ENCODE data around the gene EFCAB9.

DNA sequence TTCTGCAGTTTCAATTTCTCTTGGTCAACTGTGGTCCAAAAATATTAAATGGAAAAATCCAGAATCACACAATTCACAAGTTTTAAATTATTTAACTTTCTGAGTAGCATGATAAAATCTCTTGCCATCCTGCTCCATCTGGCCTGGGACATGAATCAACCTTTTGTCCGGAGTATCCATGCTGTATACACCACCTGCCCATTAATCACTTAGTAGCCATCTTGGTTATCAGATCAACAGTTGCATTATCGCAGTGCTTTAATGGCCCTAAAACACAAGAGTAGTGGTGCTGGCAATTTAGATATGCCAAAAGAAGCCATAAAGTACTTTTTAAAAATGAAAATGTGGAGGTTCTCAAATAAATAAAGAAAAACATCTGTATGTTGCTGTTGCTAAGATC lies 25.3 kb downstream of the EFCAB9 start:
- TF ChIP-seq EZH2 (IDR thresholded peaks at IDR 0.05; ENCODE audit: insufficient read depth, poor library complexity, severe bottlenecking), result no peak
- no peak for TF ChIP-seq EZH2phosphoT487 (IDR thresholded peaks at IDR 0.05; ENCODE audit: insufficient read depth, low read depth)

Data from GM23248 (cell line).